HEK293 (cell line): ENCODE results near the gene C16orf95.

Source experiments
- CTCF ChIA-PET: fragments of 350-600 bp; formaldehyde crosslinking; extraction: SDS; loops from one replicate; lab custom pipeline; 2021; ENCODE audit warnings: antibody characterized with exemption; lab: Yijun Ruan, JAX
- POLR2A ChIA-PET: fragments of 300-600 bp; formaldehyde crosslinking; extraction: SDS; loops from one replicate; lab custom pipeline; 2020; ENCODE audit warnings: antibody characterized with exemption, inconsistent platforms; lab: Yijun Ruan, JAX
- H3K27ac ChIP-seq: fragments of 200-500 bp; sonication (Bioruptor generic); 2 replicates; pipeline ENCODE4 v1.5.1; 2014; ENCODE audit warnings: low read depth, low read length, control low read depth, inconsistent platforms; ENCODE audit errors: extremely low read depth
- H3K36me3 ChIP-seq, 2 experiments: fragments of 200-500 bp in 1 of 2; sonication (Bioruptor generic) in 1 of 2; 1 replicate in 1 of 2; 2 replicates in 1 of 2; pipeline ENCODE4 v1.5.1; 2014 to 2017; ENCODE audit warnings: inconsistent platforms in 2 of 2, low read length in 2 of 2; ENCODE audit not compliant: control insufficient read depth in 2 of 2, insufficient read depth in 1 of 2
- H3K4me1 ChIP-seq: fragments of 200-500 bp; sonication (Bioruptor generic); 2 replicates; pipeline ENCODE4 v1.5.1; 2014; ENCODE audit warnings: mild to moderate bottlenecking, low read length, inconsistent platforms; ENCODE audit not compliant: control insufficient read depth, insufficient read depth
- H3K4me3 ChIP-seq: 2 replicates; pipeline ENCODE4 v1.5.1; 2011; ENCODE audit warnings: low read depth, mild to moderate bottlenecking, control low read depth, low read length, moderate library complexity
- H3K9me3 ChIP-seq: fragments of 200-500 bp; sonication (Bioruptor generic); 2 replicates; pipeline ENCODE4 v1.5.1; 2014; ENCODE audit warnings: low read depth, low read length, inconsistent platforms; ENCODE audit not compliant: control insufficient read depth, insufficient read depth
- MYNN ChIP-seq: fragments of 450-650 bp; formaldehyde crosslinking; IDR thresholded peaks from 2 replicates; pipeline ENCODE4 v1.5.1; 2016; ENCODE audit warnings: missing biosample characterization, missing genetic modification characterization, borderline replicate concordance
- SALL2 ChIP-seq: fragments of 450-650 bp; formaldehyde crosslinking; IDR thresholded peaks from 2 replicates; pipeline ENCODE4 v1.5.0; 2017; ENCODE audit warnings: missing biosample characterization, mild to moderate bottlenecking, missing genetic modification characterization, borderline replicate concordance
- ZBTB21 ChIP-seq: fragments of 450-650 bp; formaldehyde crosslinking; IDR thresholded peaks from 2 replicates; pipeline ENCODE4 v1.5.1; 2017; ENCODE audit warnings: missing biosample characterization, missing genetic modification characterization
- ZNF10 ChIP-seq: fragments of 450-650 bp; formaldehyde crosslinking; IDR thresholded peaks from 2 replicates; pipeline ENCODE4 v1.5.1; 2017; ENCODE audit warnings: missing biosample characterization, missing genetic modification characterization
- ZNF202 ChIP-seq: fragments of 450-650 bp; formaldehyde crosslinking; IDR thresholded peaks from 2 replicates; pipeline ENCODE4 v1.5.1; 2016; ENCODE audit warnings: missing biosample characterization, missing genetic modification characterization, borderline replicate concordance
- ZNF530 ChIP-seq: fragments of 450-650 bp; formaldehyde crosslinking; IDR thresholded peaks from 2 replicates; pipeline ENCODE4 v1.5.1; 2016; ENCODE audit warnings: low read depth, missing biosample characterization, missing genetic modification characterization
- ZNF544 ChIP-seq: fragments of 450-650 bp; formaldehyde crosslinking; IDR thresholded peaks from 2 replicates; pipeline ENCODE4 v1.5.0; 2017; ENCODE audit warnings: missing biosample characterization, missing genetic modification characterization
- ZNF561 ChIP-seq: fragments of 450-650 bp; IDR thresholded peaks from 2 replicates; pipeline ENCODE4 v1.5.1; 2018; ENCODE audit warnings: missing biosample characterization, missing genetic modification characterization, borderline replicate concordance
- ZNF610 ChIP-seq: fragments of 450-650 bp; formaldehyde crosslinking; IDR thresholded peaks from 2 replicates; pipeline ENCODE4 v1.5.1; 2016; ENCODE audit warnings: missing biosample characterization, missing genetic modification characterization, borderline replicate concordance
- ZNF777 ChIP-seq: fragments of 450-650 bp; formaldehyde crosslinking; IDR thresholded peaks from 2 replicates; pipeline ENCODE4 v1.5.1; 2017; ENCODE audit warnings: missing biosample characterization, missing genetic modification characterization, borderline replicate concordance
- TF ChIP-seq, protein P1 (sequence below): fragments of 450-650 bp; formaldehyde crosslinking; IDR thresholded peaks from 2 replicates; pipeline ENCODE4 v1.5.1; 2016; ENCODE audit warnings: missing biosample characterization, missing genetic modification characterization
- TF ChIP-seq, protein P2 (sequence below): fragments of 450-650 bp; formaldehyde crosslinking; IDR thresholded peaks from 2 replicates; pipeline ENCODE4 v1.5.1; 2016; ENCODE audit warnings: missing biosample characterization, missing genetic modification characterization
- TF ChIP-seq, protein P3 (sequence below): fragments of 450-650 bp; IDR thresholded peaks from 2 replicates; pipeline ENCODE4 v1.5.1; 2018; ENCODE audit warnings: missing biosample characterization, mild to moderate bottlenecking, missing genetic modification characterization
- TF ChIP-seq, protein P4 (sequence below): fragments of 450-650 bp; formaldehyde crosslinking; IDR thresholded peaks from 2 replicates; pipeline ENCODE4 v1.5.1; 2016; ENCODE audit warnings: missing biosample characterization, missing genetic modification characterization
- TF ChIP-seq, protein P5 (sequence below): fragments of 450-650 bp; formaldehyde crosslinking; IDR thresholded peaks from 2 replicates; pipeline ENCODE4 v1.5.1; 2016; ENCODE audit warnings: missing biosample characterization, missing genetic modification characterization
- TF ChIP-seq, protein P6 (sequence below): fragments of 450-650 bp; formaldehyde crosslinking; IDR thresholded peaks from 2 replicates; pipeline ENCODE4 v1.5.1; 2016; ENCODE audit warnings: missing biosample characterization, missing genetic modification characterization

Gene C16orf95

DNA sequence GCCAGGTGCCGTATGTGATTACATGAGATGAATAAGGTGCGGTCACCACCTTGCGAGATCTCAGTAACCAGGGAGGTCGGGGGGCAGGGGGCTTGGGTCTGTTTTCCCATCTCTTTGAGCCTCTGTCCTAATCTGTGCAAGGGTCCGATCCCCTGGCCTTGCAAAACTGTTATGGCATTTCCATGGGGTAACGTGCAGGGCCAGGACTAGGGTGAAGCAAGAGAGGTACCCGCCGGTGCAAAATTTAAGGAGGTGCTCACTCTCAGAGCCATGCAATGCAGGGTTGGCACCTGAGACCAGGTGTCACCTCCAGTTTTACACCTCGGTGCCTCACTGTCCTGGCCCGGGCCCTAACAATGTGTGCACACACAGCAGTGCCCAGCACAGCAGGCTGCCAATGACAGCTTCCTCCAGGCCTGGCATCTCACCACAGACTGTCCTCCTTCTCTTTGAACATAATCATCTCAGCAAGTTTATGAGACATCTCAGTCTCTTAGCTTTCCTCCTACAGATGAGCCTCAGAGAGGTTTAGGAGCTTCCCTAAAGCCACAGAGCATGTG is 43.6 kb downstream of the C16orf95 start:
- H3K27ac ChIP-seq = no peak overlapping the region
- no peak overlapping the region for H3K4me3 ChIP-seq
- no peaks in the 10 kb centered on the region for H3K9me3 ChIP-seq
- no peaks in the 10 kb centered on the region; the same call in 1 of the 2 replicates for H3K4me1 ChIP-seq
- no peaks in the 10 kb centered on the region for H3K36me3 ChIP-seq
- ChIA-PET CTCF (interaction anchor here (0.6 kb wide), 1 partner anchor 210 kb away, joined by 3 read pairs; no protein-coding TSS in a partner anchor), POLR2A (no interaction called here)
- TF ChIP-seq, protein P1, sequence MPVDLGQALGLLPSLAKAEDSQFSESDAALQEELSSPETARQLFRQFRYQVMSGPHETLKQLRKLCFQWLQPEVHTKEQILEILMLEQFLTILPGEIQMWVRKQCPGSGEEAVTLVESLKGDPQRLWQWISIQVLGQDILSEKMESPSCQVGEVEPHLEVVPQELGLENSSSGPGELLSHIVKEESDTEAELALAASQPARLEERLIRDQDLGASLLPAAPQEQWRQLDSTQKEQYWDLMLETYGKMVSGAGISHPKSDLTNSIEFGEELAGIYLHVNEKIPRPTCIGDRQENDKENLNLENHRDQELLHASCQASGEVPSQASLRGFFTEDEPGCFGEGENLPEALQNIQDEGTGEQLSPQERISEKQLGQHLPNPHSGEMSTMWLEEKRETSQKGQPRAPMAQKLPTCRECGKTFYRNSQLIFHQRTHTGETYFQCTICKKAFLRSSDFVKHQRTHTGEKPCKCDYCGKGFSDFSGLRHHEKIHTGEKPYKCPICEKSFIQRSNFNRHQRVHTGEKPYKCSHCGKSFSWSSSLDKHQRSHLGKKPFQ (tag by site-specific recombination) = no peak
- TF ChIP-seq ZNF544 (tag by site-specific recombination) (no peak), ZNF561 (tag by site-specific recombination) (no peak), MYNN (tag by site-specific recombination) (no peak)
- TF ChIP-seq, protein P2, sequence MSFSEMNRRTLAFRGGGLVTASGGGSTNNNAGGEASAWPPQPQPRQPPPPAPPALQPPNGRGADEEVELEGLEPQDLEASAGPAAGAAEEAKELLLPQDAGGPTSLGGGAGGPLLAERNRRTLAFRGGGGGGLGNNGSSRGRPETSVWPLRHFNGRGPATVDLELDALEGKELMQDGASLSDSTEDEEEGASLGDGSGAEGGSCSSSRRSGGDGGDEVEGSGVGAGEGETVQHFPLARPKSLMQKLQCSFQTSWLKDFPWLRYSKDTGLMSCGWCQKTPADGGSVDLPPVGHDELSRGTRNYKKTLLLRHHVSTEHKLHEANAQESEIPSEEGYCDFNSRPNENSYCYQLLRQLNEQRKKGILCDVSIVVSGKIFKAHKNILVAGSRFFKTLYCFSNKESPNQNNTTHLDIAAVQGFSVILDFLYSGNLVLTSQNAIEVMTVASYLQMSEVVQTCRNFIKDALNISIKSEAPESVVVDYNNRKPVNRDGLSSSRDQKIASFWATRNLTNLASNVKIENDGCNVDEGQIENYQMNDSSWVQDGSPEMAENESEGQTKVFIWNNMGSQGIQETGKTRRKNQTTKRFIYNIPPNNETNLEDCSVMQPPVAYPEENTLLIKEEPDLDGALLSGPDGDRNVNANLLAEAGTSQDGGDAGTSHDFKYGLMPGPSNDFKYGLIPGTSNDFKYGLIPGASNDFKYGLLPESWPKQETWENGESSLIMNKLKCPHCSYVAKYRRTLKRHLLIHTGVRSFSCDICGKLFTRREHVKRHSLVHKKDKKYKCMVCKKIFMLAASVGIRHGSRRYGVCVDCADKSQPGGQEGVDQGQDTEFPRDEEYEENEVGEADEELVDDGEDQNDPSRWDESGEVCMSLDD (tag by site-specific recombination) = no peak
- TF ChIP-seq, protein P3, sequence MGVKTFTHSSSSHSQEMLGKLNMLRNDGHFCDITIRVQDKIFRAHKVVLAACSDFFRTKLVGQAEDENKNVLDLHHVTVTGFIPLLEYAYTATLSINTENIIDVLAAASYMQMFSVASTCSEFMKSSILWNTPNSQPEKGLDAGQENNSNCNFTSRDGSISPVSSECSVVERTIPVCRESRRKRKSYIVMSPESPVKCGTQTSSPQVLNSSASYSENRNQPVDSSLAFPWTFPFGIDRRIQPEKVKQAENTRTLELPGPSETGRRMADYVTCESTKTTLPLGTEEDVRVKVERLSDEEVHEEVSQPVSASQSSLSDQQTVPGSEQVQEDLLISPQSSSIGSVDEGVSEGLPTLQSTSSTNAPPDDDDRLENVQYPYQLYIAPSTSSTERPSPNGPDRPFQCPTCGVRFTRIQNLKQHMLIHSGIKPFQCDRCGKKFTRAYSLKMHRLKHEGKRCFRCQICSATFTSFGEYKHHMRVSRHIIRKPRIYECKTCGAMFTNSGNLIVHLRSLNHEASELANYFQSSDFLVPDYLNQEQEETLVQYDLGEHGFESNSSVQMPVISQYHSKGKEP (tag by site-specific recombination) = no peak
- TF ChIP-seq, protein P4, sequence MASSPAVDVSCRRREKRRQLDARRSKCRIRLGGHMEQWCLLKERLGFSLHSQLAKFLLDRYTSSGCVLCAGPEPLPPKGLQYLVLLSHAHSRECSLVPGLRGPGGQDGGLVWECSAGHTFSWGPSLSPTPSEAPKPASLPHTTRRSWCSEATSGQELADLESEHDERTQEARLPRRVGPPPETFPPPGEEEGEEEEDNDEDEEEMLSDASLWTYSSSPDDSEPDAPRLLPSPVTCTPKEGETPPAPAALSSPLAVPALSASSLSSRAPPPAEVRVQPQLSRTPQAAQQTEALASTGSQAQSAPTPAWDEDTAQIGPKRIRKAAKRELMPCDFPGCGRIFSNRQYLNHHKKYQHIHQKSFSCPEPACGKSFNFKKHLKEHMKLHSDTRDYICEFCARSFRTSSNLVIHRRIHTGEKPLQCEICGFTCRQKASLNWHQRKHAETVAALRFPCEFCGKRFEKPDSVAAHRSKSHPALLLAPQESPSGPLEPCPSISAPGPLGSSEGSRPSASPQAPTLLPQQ (tag by site-specific recombination) = no peak
- TF ChIP-seq, protein P5, sequence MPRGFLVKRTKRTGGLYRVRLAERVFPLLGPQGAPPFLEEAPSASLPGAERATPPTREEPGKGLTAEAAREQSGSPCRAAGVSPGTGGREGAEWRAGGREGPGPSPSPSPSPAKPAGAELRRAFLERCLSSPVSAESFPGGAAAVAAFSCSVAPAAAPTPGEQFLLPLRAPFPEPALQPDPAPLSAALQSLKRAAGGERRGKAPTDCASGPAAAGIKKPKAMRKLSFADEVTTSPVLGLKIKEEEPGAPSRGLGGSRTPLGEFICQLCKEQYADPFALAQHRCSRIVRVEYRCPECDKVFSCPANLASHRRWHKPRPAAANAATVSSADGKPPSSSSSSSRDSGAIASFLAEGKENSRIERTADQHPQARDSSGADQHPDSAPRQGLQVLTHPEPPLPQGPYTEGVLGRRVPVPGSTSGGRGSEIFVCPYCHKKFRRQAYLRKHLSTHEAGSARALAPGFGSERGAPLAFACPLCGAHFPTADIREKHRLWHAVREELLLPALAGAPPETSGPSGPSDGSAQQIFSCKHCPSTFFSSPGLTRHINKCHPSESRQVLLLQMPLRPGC (tag by site-specific recombination) = no peak

DNA sequence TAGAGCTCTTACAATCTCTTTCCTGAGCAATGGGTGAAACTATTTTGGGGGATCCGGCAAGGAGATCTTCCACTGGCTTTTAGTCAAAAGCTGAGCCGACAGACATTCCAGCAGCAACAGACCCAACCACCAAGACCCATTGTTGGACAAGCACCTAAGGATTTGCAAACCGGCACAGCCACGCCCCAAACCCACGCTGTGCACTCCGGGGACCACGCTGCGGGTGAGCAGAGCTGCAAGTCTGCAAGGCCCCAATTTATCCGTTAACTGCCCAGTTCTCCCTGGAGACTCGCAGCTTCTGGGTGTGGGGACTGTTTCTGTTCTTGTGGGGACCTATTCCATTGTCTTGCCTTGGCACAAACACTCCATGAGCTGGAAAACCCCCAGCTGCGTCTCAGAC is 45.9 kb downstream of the C16orf95 start:
- Histone ChIP-seq H3K36me3 (no peaks in the 10 kb centered on the region), H3K4me1 (no peaks in the 10 kb centered on the region; the same call in 1 of the 2 replicates), H3K27ac (no peak overlapping the region), H3K4me3 (no peak overlapping the region), H3K9me3 (no peaks in the 10 kb centered on the region)
- ChIA-PET CTCF (interaction anchor here (0.6 to 4.4 kb wide), 4 partner anchors 8 to 195 kb away, joined by 3 to 23 read pairs (median 3); no protein-coding TSS in a partner anchor), POLR2A (no interaction called here)
- TF ChIP-seq ZNF610 (tag by site-specific recombination) = no peak
- no peak for TF ChIP-seq ZBTB21 (tag by site-specific recombination)
- TF ChIP-seq ZNF561 (tag by site-specific recombination) = no peak
- TF ChIP-seq ZNF202 (tag by site-specific recombination) = no peak
- no peak for TF ChIP-seq ZNF10 (tag by site-specific recombination)
- TF ChIP-seq ZNF777 (tag by site-specific recombination) = no peak
- no peak for TF ChIP-seq ZNF530 (tag by site-specific recombination)
- TF ChIP-seq, protein P6, sequence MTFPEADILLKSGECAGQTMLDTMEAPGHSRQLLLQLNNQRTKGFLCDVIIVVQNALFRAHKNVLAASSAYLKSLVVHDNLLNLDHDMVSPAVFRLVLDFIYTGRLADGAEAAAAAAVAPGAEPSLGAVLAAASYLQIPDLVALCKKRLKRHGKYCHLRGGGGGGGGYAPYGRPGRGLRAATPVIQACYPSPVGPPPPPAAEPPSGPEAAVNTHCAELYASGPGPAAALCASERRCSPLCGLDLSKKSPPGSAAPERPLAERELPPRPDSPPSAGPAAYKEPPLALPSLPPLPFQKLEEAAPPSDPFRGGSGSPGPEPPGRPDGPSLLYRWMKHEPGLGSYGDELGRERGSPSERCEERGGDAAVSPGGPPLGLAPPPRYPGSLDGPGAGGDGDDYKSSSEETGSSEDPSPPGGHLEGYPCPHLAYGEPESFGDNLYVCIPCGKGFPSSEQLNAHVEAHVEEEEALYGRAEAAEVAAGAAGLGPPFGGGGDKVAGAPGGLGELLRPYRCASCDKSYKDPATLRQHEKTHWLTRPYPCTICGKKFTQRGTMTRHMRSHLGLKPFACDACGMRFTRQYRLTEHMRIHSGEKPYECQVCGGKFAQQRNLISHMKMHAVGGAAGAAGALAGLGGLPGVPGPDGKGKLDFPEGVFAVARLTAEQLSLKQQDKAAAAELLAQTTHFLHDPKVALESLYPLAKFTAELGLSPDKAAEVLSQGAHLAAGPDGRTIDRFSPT = no peak
- TF ChIP-seq SALL2 (tag by site-specific recombination) = no peak
